C1 segment of cervical spinal cord (tissue), 14 donors: ENCODE measurements around the gene ZMYND11.

ENCODE experiments used
- DNase-seq, 14 donors: peaks; one replicate each; lab custom pipeline; 2025; lab: John Stamatoyannopoulos, UW

Gene ZMYND11

DNA sequence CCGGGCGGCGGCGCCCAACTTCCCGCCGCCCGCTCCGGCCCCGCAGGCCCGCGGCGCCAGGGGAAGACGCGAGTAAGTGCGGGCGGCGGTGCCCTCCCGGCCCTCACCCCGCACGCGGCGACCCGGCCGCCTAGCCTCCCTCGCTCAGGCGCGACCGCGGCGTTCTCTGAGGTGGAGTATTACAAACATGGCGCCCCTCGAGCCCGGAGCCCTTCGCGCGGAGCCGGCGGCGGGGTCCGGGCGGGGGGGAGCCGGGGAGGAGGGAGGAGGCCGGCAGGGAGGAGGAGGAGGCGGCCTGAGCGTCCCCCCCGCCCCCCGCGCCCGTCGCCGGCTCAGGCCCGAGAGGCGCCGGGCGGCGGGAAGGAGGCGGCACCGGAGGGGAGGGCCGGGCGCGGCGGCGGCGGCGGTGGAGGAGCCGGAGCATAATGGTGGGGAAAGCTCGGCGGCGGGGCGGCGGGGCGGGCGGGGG lies at the start of gene ZMYND11:
ZMYND11 (plus strand) TSS at position 324 of the 469 bp plus-strand sequence. CDS start 44,558 bp downstream, outside the sequence.
- DNase-seq = peak; percentile 7 to 82 (median 50)

DNA sequence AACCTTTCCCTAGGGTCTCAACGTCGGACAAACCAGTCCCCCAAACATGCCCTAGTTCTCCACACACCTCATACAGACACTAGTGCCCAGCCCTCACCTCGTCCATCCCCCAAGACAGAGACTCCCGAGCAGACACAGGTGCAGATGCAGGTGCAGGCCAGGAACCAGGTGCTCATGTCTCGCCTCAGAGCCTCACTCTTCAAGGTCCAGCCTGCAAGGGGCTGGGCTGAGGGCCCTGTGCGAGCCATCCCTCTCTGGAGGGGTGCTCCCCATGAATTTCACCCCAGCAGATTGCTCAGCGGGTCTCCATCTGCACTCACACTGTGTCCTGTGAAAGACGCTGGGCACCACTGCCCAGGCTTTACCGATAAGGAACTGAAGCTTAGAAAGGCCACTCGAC lies 49.2 kb upstream of the ZMYND11 start:
- DNase-seq = no peak

DNA sequence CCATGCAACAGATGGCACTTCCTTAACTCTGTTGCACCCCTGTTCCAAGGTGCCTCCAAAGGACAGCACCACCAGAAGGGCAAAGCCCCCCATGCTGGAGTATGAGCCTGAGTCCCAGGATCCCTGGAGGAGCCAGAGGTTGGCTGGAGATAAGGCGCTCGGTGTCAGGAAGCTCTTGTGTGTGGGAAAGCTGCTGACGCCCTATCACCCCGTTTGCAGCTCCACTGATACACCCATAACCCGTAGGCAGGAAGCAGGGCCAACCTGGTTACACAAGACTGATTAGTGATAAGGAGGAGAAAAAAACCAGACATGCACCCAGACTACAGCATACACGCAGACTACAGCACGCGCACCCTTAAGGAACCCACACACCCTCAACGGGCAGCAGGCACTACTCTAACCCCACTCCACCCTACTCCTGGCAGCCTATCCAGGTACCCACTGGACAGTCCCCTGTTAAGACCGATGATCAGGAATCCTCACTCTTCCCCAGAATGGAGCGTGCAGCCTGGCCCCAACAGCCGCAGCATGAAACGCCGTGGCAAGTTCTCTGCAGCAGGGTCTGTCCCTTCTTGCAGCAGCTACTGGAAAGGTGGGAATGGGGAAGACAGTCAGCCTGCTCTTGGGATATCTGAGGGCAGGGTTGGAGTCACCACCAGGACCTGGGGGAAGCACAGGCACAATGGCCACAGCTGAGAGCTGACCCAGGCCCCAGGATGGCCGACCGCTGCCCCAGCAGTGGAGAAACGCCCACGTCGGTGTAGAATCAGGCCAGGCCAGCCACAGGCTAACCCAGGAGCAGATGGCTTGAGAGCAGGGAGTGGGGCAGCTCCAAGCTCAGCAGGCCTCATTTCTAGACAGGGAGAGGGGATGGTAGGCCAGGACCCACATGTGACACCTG lies 47.8 kb upstream of the ZMYND11 start:
- DNase-seq = no peak

DNA sequence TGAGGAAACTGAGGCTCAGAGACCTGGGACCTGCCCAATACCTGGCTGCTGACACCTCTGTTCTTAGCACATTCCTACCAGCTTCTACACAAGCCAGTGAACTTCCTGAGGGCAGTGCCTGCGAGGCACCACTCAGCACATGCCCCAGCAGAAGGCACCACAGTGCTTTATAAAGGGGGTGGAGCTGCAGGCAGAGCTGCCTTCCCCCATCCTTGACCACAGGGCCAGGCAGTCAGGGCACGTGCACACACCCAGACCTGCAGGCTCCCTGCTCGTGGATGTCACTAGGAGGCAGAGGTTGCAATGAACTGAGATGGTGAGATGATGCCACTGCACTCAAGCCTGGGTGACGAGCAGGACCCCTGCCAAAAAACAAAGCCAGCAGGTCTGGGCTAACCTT lies 47.0 kb upstream of the ZMYND11 start:
- no peak for DNase-seq

DNA sequence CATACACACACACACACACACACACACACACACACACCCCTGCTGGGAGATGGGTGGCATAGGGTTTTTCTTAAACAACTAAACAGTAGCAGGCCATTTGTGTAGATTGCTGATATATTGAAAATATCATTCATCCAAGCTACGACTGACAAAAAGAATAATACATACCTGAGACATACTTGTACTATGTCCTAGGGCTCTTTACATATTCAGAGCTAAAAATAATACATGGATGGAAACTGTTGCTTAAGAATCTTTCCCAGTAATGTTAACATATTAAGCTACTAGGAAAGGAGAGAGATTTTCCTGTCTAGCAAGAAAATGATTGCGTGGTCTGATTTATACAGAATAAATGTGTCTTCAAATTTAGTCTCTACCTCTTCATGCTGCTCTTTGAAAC lies 46.0 kb upstream of the ZMYND11 start:
- DNase-seq = no peak

DNA sequence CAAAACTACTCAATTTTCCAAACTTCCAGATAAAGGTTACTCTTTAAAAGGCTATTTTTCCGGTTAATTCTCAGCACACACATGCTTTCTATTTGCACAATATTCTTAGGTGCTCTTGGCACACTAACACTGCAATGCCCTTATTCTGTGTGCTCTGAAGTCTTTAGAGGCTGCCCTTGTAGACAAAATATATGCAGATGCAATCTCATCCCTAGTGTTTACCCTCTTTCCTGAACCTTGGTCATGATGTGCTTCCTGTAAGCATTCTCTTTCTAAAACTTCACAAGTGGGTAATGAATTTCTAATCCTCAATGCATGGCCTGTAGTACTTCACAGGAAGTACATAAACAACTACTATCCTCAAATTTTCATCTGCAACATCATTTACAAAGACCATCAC lies 45.1 kb upstream of the ZMYND11 start:
- DNase-seq = no peak

DNA sequence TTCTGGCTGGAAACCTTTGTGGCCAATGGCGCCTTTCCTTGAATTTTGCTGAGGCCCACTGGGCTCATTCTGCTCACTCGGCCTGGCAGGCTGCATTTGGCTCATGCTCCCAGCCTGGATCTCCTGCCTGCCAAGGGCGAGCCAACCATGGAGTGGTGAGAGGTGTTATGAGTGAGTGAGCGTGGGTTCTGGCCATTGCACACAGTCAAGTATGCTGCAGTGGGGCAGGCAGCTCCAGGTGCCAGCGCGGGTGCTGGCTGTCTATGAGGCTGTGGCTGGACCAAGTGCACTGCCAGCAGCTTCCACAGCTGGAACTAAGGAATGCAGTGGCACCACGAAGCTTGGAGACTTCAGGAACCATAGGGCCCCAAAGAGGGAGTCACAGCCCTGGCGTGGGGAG lies 43.9 kb upstream of the ZMYND11 start:
- no peak for DNase-seq

DNA sequence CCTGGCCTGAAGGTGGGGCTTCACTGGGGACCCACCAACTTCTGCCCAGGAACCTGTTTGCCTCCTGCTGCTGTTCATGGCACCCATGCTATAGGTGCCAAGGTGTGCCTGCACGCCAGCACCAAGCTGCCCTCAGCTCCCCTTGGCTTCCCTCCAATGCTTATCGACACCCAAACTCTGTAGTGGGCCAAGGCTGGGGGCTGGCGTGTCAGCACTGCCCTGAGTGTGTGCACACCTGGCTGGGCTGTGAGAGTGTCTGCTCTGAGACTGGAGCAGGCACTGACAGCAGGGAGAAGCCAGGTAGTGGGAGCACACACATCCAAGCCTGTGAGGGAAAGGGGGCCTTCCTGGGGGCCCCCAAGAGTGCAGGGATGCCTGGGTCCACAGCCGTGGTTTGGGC lies 43.1 kb upstream of the ZMYND11 start:
- DNase-seq = no peak

DNA sequence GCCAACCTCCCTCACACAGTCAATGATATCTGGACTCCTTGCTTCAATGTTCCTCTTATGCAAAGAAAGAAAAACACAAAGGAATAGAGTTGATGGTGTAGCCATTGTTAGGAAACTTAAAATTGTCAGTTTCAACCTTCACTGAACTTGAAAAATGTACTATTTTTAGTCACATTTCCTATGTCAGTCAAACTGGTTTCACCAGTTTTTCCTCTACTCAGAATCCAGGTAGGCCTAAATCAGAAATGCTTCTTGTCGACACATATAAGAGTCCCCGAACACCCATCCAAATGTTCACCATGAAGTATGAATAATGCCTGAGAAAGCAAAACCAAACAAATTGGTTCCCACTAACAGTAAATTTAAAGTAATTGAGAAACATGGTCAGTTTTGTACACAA lies 42.4 kb upstream of the ZMYND11 start:
- no peak for DNase-seq

DNA sequence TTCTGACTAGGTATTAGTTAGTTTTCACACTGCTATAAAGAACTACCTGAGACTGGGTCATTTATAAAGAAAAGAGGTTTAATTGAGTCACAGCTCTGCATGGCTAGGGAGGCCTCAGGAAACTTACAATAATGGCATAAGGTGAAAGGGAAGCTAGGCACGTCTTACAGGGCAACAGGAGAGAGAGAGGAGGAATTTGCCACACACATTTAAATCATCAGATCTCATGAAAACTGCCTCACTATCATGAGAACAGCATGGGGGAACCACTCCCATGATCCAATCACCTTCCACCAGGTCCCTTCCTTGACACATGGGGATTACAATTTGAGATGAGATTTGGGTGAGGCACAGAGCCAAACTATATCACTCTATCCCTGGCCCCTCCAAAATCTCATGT lies 40.6 kb upstream of the ZMYND11 start:
- no peak for DNase-seq

DNA sequence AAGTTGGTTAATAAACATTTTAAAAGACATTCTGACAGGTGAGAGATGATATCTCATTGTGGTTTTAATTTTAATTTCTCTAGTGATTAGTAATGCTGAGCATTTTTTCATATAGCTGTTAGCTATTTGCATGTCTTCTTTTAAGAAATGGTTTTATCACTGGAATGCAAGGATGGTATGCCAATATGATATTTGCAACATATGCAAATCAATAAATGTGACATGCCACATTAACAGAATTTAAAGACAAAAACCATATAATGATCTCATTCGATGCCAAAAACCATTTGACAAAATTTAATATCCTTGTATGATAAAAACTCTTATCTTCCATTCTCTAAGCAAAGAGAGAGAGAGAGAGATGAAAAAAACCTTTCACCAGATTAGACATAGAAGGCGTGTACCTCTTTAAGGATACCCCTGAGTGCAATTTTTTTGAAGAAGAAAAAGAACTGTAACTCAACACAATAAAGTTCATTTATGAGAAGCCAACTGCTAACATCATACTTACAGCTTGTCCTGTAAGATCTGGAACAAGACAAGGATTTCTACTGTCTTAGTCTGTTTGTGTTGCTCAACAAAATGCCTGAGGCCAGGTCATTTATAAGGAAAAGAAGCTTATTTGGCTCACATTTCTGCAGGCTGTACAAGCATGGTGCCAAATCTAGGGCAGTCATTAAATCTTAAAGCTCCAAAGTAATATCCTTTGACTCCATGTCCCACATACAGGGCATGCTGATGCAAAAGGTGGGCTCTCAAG lies 39.7 kb upstream of the ZMYND11 start:
- DNase-seq = no peak

DNA sequence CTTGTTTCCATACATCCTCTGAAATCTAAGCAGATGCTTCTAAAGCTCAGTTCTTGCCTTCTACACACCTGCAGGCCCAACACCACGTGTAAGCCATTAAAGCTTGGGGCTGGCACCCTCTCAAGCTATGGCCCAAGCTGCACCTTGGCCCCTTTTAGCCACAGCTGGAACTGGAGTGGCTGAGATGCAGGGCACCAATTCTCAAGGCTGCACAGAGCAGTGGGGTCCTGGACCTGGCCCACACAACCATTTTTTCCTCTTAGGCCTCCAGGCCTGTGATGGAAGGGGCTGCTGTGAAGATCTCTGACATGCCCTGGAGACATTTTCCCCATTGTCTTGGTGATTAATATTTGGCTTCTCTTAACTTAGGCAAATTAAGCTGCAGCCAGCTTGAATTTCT lies 38.8 kb upstream of the ZMYND11 start:
- DNase-seq = no peak

DNA sequence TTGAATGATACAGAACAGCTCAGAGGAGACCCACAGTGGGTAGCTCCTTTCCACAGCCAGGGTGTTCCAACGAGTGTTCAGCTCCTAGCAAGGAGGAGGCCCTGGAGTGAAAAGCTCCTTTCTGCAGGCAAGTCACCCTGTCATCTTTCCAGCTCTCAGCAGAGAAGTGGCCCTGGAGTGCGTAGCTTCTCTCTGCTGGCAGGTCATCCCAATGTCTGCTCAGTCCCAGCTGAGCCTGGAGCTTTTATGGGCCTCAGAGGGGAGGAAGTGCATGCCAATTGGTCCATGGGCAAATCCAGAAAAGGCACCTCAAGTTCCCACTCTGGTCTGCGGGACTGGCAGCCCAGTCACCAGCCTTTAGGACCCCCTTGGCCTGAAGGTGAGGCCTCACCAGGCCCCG lies 30.8 kb upstream of the ZMYND11 start:
- no peak for DNase-seq

DNA sequence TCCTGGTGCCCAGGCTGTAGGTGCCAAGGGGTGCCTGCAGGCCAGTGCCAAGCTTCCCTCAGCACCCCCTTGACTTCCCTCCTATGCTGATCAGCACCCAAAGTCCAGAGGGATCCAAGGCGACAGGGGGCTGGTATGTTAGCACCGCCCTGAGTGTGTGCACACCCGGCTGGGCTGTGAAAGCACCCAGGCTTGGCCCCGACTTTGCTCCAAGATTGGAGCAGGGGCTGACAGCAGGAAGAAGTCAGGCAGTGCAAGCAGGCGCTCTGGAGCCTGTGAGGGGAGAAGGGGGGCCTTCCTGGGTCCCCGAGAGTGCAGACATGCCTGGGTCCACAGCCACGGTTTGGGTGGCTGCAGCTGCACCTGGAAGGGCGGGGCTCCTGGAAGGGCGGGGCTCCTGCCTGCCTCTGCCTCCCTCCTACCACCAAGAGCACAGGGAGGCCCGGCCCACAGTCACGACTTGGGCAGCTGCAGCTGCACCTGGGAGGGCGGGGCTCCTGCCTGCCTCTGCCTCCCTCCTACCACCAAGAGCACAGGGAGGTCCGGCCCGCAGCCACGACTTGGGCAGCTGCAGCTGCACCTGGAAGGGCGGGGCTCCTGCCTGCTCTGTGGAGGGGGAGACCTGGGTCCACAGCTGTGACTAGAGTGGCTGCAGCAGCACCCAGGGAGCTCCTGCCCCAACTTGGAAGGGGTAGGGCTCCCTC lies 30.2 kb upstream of the ZMYND11 start:
- no peak for DNase-seq

DNA sequence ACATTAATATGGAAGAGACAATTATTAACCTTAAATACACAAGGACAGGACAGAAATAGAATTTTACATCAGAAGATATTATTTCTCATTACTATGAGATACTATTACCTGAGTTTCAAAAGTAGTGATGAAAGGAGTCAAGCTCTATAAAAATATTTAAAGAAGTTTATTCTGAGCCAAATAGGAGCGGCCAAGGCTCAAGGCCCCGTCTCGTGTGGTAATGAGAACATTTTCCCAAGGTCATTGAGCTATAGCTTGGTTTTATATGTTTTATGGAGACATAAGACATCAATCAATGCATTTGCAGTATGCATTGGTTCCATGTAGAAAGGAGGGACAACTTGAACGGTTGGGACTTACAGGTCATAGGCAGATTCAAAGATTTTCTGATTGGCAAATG lies 29.4 kb upstream of the ZMYND11 start:
- DNase-seq = no peak

DNA sequence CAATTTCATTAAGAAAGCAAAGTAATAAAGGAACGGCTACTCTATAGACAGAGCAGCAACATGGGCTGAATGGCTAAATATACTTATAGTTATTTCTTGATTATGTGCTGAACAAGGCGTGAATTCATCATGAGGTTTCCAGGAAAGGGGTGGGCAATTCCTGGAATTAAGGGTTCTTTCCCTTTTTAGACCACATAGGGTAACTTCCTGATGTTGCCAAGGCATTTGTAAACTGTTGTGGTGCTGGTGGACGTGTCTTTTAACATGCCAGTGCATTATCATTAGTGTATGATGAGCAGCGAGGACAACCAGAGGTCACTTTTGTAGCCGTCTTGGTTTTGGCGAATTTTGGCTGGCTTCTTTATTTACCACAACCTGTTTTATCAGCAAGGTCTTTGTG lies 28.5 kb upstream of the ZMYND11 start:
- no peak for DNase-seq

DNA sequence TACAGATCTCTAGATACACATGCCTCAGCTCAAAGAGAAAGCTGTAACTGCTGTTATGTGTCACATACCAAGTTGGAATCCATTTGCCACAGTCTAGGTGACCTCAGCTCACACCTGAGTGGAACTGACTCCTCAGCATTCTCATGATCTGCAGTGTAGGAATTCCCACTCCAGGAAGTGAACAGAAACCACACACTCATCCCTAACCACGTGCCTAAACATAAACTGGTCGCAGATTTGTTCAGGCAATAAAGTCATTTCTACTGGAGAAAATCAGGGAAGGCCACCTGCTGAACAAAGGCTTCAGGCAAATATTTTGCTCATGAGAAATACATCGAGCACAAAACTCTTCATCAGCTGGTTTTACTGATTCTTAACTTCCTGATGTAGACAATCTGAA lies 23.0 kb upstream of the ZMYND11 start:
- no peak for DNase-seq

DNA sequence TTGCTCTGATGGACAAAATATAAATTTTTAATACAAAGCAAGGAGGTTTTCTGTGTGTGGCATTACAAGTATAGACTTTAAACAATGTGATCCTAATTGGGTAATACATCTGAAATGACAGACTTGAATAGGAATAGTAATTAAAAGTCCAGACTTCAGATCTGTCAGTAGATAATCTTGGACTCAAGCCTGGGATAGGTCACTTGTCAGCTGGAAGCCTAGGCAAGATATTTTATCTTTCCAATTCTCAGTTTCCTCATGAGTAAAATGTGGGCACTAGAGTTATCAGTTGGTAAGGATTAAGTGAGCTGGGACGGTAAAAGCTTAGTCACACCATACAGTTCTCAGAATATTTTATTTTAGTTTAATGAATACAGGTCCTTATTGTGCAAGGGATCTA lies 10.4 kb upstream of the ZMYND11 start:
- DNase-seq = no peak

DNA sequence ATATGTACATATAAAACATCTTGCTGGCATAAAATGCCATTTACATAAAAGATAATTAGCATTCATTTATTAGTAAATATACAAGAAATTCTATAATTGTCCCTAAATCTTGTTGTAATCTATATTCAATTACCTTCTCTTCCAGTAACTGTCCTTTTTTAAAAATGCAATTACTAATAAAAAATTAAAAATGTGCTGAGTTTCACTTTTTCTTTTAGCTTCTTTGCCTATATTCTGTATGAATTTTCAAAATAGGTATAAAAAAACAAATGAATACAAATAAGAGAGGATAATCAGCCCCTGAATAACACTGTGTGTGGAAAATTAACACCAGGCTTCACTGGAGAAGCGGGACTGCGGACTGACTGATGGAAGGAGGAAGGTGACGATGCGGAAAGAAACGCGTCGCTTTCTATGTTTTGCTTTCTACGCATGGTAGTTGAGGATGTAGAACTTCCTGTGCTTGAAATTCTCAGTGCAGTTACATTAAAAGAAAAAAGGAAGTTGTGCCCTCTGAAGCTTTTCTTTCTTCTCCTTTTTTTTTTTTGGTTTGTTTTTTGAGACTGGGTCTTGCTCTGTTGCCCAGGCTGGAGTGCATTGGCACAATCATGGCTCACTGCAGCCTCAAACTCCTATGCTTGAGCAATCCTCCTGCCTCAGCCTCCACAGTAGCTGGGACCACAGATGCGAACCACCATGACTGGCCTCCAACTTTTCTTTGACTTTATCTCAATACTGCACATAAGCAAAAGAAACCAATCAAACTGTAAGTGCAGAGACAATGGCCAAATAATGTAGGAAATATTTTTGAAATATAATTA lies 7.4 kb upstream of the ZMYND11 start:
- no peak for DNase-seq

DNA sequence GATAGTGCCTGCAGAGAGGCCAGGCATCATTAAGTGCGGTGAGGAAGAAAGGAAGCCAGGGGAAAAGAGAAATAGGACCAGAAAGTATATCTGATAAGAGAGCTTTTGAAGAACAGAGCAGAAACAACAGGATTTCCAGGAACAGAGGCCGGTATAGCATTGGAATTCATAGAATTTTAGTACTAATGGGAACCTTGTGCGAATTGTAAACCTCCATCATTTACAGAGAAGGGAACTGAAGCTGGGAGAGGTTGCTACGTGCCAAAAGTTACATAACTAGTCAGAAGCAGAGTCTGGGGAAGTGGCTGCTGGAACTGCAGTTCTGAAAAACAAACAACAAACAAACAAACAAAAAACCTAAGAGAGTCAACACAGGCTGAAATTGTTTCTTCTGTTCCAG lies 5.4 kb upstream of the ZMYND11 start:
- DNase-seq = no peak
